Skeletal muscle satellite cell (primary cell): ENCODE data around the gene GPR132.
A peak's percentile ranks its signal among the peaks of the same experiment; 100 is the strongest.

Experiments
- H3K27me3 ChIP-seq: 2 replicates; pipeline ENCODE4 v1.7.0; 2013; ENCODE audit warnings: low read length; ENCODE audit not compliant: control insufficient read depth, insufficient read depth
- H3K36me3 ChIP-seq: 2 replicates; pipeline ENCODE4 v1.7.0; 2013; ENCODE audit warnings: mild to moderate bottlenecking, control low read depth, low read length; ENCODE audit not compliant: insufficient read depth
- H3K4me1 ChIP-seq: 2 replicates; pipeline ENCODE4 v1.7.0; 2013; ENCODE audit warnings: low read length; ENCODE audit not compliant: control insufficient read depth, insufficient read depth
- H3K4me2 ChIP-seq: 2 replicates; pipeline ENCODE4 v1.7.0; 2013; ENCODE audit warnings: mild to moderate bottlenecking, low read length
- H3K4me3 ChIP-seq: 2 replicates; pipeline ENCODE4 v1.7.0; 2013; ENCODE audit warnings: low read length
- H3K9ac ChIP-seq: 2 replicates; pipeline ENCODE4 v1.7.0; 2013; ENCODE audit warnings: mild to moderate bottlenecking, low read depth, low read length, moderate library complexity
- H3K9me3 ChIP-seq: replicated peaks from 2 replicates; pipeline ENCODE4 v1.7.0; 2013; ENCODE audit warnings: mild to moderate bottlenecking, control low read depth, low read length

Gene GPR132

DNA sequence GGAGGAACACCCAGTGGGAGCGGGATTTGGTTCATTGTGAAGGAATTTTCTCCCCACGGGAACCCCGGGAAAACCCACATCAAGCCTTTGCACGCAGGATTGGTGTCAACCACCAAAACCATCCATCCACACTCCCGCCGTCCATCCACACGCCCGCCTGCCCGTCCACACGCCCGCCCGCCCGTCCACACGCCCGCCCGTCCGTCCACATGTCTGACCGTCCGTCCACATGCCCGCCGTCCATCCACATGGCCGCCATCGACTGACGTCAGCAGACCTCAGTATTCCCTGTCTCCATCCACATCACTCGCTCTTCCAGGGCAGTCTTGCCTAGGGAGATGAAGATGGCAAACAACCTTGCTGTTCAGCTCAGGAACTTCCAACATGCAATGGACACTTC, 6.7 kb upstream of the GPR132 start:
- H3K9me3 ChIP-seq = no peaks in the 10 kb centered on the region
- H3K4me3 ChIP-seq = no peak overlapping the region
- no peaks in the 10 kb centered on the region for H3K36me3 ChIP-seq
- H3K4me1 ChIP-seq = peaks cover 25% of the 10 kb centered on the region
- H3K27me3 ChIP-seq = peaks cover 42% of the 10 kb centered on the region
- H3K4me2 ChIP-seq = no peak overlapping the region
- H3K9ac ChIP-seq = no peak overlapping the region

DNA sequence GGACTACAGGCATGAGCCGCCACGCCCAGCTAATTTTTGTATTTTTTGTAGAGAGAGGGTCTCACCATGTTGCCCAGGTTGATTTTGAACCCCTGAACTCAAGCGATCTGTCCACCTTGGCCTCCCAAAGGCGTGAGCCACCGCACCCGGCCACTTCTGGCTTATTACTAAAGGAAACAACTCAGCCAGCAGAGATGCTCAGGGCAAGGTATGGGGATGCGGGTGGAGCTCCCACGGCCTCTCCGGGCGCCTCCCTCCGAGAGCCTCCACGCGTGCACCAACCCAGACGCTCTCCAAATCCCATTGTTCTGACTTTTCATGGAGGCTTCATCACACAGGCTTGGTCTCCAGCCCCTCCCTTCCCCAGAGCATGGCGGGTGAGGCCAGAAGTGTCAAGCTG, 6.1 kb upstream of the GPR132 start:
- Histone ChIP-seq H3K27me3 (peaks cover 38% of the 10 kb centered on the region), H3K4me3 (no peak overlapping the region), H3K9me3 (no peaks in the 10 kb centered on the region), H3K9ac (no peak overlapping the region), H3K36me3 (no peaks in the 10 kb centered on the region), H3K4me1 (peaks cover 27% of the 10 kb centered on the region), H3K4me2 (no peak overlapping the region)

DNA sequence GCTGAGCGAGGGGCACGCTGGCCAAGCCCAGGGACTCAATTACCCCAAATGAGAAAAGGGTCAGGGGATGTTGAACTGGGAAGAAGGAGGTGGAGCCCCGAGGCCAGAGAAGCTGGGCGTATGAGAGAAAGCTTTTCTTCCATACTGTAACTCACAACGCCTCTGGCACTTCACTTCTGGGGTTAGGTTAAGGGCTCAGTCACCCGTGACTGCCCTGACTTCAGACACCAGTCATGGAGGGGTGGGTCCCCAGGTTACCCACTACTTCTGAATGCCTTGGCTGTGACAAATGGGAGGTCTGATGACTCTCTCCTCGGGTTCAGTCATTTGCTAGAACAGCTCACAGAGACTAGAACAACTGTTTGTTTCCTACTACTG, 5.5 kb upstream of the GPR132 start:
- Histone ChIP-seq H3K9me3 (no peaks in the 10 kb centered on the region), H3K4me2 (peak overlapping the region; percentile 21), H3K4me1 (peaks cover 27% of the 10 kb centered on the region), H3K36me3 (no peaks in the 10 kb centered on the region), H3K9ac (no peak overlapping the region), H3K4me3 (no peak overlapping the region), H3K27me3 (peaks cover 34% of the 10 kb centered on the region)

DNA sequence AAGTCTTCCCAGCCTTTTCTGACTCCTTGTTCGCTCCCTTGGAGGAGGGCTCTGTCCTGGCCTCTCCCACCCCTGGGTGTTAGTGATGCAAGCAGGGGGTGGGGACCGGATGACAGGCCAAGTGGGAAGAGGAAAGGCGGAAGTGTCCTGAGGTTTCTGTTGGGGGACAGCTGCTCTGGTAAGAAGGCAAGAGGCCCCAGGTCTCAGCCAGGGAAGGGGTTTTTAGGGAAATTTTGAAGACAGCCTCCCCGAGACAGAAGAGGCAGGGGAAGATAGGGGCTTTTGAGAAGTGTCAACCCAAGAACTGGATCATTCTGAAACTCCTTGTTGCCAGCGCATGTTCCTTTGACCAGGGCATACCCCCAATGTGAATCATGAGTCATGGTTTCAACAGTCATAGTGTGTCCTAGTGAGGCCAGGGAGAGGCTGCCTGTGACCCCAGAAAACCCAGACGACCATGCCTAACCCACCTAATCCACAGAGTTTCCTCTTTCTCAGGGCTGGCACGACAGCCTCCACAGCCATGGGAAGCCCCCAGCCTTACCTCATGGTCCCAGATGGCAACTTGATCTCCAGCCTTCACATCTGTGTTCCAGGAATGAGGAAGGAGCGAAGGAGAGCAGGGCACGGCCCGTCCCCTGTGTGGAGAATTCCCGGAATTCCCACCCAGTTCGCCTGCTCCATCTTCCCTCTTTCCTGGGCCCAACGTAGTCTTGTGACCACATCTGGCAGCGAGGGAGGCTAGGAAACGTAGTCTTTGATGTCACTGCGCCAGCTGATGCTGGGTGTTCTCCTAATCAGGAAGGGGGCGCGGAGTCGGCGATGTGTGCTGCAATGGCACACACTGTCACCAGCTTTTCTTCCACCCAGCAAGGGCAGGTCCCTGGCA, 4.9 kb upstream of the GPR132 start:
- Histone ChIP-seq H3K9ac (no peak overlapping the region), H3K4me1 (peaks cover 23% of the 10 kb centered on the region), H3K4me2 (peak overlapping the region; percentile 21), H3K4me3 (no peak overlapping the region), H3K36me3 (no peaks in the 10 kb centered on the region), H3K9me3 (no peaks in the 10 kb centered on the region), H3K27me3 (peaks cover 29% of the 10 kb centered on the region)

DNA sequence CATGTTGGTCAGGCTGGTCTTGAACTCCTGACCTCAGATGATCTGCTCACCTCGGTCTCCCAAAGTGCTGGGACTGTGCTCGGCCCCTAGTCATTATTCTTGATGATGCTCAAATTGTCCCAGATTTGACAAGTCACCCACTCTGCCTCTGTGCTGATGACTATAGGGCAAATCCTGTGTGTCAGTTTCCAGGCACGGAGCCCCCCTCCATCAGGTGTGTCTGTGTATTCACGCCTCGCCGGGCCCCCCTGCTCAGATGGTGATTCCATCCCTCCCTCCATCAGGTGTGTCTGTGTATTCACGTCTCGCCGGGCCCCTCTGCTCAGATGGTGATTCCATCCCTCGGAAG, 4.3 kb upstream of the GPR132 start:
- Histone ChIP-seq H3K36me3 (no peaks in the 10 kb centered on the region), H3K9me3 (no peaks in the 10 kb centered on the region), H3K9ac (no peak overlapping the region), H3K4me1 (peaks cover 23% of the 10 kb centered on the region), H3K4me3 (no peak overlapping the region), H3K27me3 (peaks cover 26% of the 10 kb centered on the region), H3K4me2 (no peak overlapping the region)

DNA sequence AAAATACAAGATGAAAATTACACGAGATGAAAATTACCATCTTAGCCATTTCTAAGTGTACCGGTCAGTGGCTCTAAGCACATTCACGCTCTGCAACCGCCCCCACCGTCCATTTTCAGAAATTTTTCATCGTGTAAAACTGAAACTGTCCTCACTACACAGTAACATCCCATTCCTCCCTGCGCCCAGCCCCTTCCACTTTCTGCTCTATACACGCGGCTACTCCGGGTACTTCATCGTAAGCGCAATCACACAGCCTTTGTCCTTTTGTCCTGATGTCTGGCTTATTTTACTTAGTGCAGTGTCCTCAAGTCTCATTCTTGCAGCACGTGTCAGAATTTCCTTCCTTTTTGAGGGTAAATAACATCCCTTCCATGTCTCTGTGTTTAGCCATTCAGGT, 3.6 kb upstream of the GPR132 start:
- Histone ChIP-seq H3K9ac (no peak overlapping the region), H3K27me3 (peaks cover 22% of the 10 kb centered on the region), H3K4me1 (peaks cover 23% of the 10 kb centered on the region)

DNA sequence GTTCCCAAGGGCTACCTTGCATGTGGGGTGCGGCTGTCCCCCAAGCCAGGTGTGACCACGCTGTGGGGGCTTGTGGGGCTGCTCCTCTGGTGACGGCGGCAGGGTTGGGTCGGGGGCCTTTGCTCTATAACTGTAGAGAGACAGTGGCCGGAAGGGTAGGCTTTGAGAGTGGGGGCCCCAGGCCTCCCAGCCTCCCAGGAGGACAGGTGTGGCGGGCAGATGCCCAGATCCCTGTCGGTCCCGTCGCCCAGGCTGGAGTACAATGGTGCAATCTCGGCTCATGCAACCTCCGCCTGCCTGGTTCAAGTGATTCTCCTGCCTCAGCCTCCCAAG, 2.7 kb upstream of the GPR132 start:
- Histone ChIP-seq H3K4me3 (no peak overlapping the region), H3K4me1 (peaks cover 23% of the 10 kb centered on the region), H3K9ac (no peak overlapping the region), H3K4me2 (no peak overlapping the region), H3K27me3 (peaks cover 13% of the 10 kb centered on the region), H3K9me3 (no peaks in the 10 kb centered on the region), H3K36me3 (no peaks in the 10 kb centered on the region)

More for the DNA sequence above, 3.6 kb upstream of the GPR132 start:
- Histone ChIP-seq H3K9me3 (no peaks in the 10 kb centered on the region), H3K4me3 (no peak overlapping the region), H3K4me2 (no peak overlapping the region), H3K36me3 (no peaks in the 10 kb centered on the region)

DNA sequence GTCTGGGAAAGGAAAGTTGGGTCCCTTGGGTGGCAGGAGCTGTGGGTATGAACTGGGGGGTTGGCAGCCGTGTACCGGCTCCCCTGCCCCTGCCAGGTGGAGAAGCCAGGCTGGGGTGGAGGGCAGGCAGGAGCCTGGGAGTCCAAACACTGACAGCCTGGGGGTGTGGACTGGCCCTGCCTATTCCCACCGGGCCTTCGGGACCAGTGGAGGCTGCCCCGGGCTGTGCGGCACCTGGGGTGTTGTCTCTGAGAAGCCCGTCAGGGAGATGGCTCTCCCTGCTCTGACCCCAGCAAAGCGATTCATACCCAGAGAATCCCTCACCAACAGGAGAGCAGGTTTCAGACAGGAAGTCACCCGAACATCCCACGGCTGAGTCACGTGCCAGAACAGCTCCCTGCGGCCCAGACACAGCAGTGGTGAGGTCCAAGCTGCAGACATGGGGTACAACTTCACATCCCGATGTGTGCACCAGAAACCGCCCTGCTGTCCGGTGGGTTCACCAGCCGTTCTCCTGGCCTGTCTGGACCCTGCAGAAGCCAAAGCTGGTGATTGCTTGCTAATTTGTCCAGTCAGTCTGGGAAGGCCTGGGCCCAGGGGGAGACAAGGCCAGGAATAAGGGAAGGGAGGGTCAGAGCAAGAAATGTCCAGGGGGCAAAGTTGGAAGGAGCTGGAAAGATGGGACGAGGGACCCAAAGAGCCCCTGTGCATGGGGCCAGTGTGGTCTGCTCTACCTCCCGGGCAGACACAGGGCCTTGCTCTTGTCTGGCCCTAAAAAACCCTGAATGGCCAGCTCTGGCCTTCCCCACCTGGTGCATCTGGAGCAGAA, 2.1 kb upstream of the GPR132 start:
- peaks cover 7% of the 10 kb centered on the region for H3K27me3 ChIP-seq
- H3K4me2 ChIP-seq = no peak overlapping the region
- H3K36me3 ChIP-seq = no peaks in the 10 kb centered on the region
- no peaks in the 10 kb centered on the region for H3K9me3 ChIP-seq
- H3K4me3 ChIP-seq = no peak overlapping the region
- H3K4me1 ChIP-seq = peaks cover 23% of the 10 kb centered on the region
- no peak overlapping the region for H3K9ac ChIP-seq

DNA sequence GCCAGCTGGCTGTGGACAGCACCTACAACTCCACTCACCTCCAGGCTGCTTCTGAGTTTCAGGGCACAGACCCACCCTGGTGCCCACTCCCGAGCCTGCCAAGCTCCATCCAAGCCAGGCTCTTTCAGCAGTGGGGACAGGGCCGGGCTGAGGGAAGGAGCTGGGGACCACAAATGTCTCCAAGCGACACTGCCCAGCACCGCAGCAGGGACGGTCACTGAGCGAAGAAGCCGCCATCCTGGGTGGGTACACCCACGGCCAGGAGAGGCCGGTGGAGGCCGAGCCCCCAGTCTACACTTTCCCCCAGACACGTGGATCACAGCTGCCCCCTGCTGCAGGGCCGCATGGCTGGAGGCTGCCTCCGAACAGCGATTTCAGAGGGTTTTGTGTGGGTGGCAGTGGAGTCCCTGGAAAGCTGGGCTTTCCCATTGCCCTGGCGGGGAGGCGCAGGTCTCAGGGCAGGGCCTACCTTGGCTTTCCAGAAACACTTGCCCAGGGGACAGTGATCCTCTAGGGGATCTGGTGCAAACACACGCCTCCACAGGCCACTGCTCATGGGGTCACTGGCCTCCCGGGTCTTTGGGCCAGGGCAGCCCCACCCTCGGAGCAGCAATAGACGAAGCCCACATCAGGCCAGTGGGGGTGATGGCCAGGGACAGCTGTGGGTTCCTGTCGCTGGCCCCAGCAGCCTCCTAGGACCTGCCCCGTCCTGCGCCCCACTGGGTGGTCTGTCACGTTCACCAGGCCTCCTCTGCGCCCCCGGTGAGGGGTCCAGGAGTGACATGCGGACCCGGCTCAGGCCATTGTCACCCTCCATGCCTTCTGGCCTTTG, 1.2 kb upstream of the GPR132 start:
- H3K4me3 ChIP-seq = no peak overlapping the region
- no peaks in the 10 kb centered on the region for H3K9me3 ChIP-seq

DNA sequence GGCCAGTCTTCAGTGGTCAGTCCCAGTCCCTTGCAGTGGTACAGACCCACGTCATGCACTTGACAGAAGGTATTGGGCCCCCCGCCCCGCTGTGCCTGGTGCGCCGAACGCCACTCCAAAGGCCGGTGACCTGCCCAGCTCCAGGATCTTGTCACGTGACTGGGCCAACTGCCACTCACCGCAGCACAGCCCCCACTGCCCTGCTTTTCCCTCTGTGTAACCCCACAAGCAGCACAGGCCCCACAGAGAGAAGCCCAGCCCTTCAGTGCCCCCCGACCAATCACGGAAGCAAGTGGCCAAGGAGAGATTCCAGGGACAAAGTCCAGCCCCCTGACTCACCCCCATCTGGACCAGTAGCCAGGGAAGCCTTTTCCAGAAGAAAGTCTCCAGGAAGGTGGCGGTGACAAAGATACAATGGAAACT, 498 bp downstream of the GPR132 start:
- H3K27me3 ChIP-seq = no peaks in the 10 kb centered on the region
- H3K9me3 ChIP-seq = no peaks in the 10 kb centered on the region
- no peak overlapping the region for H3K9ac ChIP-seq
- H3K4me2 ChIP-seq = no peak overlapping the region
- no peak overlapping the region for H3K4me3 ChIP-seq
- no peaks in the 10 kb centered on the region for H3K36me3 ChIP-seq
- H3K4me1 ChIP-seq = peaks cover 13% of the 10 kb centered on the region

More for the DNA sequence above, 1.2 kb upstream of the GPR132 start:
- Histone ChIP-seq H3K36me3 (no peaks in the 10 kb centered on the region), H3K4me2 (no peak overlapping the region), H3K27me3 (peaks cover 4% of the 10 kb centered on the region), H3K9ac (no peak overlapping the region), H3K4me1 (peaks cover 23% of the 10 kb centered on the region)

DNA sequence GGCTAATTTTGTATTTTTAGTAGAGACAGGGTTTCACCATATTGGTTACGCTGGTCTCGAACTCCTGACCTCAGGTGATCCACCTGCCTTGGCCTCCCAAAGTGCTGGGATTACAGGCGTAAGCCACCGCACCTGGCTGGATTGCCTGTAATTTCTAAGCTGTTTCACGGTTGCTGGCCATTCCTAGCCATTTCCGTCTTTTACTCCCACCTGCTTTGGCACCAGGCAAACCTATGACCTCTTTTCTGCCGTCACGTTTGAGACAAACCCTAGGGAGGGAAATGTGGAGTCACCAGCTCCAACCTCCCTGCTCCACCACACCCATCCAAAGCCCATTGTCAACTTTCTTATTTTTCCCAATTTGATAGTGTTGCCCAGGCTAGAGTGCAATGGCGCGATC, 1.2 kb downstream of the GPR132 start:
- H3K9me3 ChIP-seq = no peaks in the 10 kb centered on the region
- H3K9ac ChIP-seq = no peak overlapping the region
- H3K4me1 ChIP-seq = peaks cover 11% of the 10 kb centered on the region
- no peaks in the 10 kb centered on the region for H3K36me3 ChIP-seq
- no peak overlapping the region for H3K4me2 ChIP-seq
- no peak overlapping the region for H3K4me3 ChIP-seq
- H3K27me3 ChIP-seq = no peaks in the 10 kb centered on the region
